GM10847 (cell line): ENCODE measurements around the gene ATG101.
A peak's percentile ranks its signal among the peaks of the same experiment; 100 is the strongest.

ENCODE experiments used
- POLR2A ChIP-seq: IDR thresholded peaks from 2 replicates; pipeline ENCODE4 v1.6.1; 2011; ENCODE audit not compliant: insufficient read length; ENCODE audit errors: extremely low read depth

Gene ATG101

DNA sequence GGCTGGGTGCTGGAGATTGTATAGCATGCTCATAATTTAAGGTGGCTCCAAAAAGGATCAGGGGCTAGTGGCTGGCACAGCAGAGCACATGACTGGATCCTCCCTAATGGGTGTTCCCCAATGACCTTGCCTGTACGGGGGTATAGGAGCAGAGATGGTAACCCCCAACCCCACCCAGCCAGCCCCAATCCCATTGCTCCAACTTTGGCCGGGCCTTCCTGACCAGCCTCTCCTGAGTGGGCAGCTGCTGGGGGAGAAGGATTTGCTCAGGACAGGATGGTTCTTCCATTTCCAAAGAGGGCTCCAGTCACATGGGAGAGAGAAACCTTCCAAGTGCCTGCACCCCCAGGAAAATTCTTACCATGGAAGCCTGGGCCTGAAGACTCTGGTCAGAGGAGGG, 33.9 kb upstream of the ATG101 start:
- TF ChIP-seq POLR2A, result no peak

DNA sequence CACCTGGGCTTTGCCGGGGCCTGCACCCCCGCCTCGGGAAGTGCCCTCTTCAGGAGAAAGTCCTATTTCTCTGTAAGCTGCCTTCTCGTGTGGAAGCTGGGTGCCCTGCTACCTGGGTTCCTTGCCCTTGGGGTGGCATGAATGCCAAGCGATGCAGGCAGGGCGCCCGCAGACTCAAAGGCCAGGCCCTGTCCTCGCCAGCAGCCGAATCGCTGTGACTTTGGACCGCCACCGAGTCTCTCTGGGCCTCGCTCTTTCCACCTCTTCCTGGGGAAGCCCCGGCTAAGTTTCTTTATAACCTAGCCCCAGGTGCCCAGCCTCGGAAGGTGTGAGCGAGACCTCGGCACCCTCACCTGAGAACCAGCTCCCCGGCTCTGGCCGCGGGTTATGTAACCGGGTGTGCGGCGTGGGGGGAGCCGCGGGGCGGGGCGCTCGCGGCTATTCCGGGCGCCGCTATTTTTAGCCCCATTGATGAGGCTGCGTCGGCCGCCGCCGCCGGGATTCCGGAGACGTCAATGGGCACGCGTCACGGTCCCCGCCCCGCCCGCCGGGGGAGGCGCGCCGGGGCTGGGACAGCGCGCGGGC, 33.1 kb upstream of the ATG101 start:
- TF ChIP-seq POLR2A, result peak; percentile 31

DNA sequence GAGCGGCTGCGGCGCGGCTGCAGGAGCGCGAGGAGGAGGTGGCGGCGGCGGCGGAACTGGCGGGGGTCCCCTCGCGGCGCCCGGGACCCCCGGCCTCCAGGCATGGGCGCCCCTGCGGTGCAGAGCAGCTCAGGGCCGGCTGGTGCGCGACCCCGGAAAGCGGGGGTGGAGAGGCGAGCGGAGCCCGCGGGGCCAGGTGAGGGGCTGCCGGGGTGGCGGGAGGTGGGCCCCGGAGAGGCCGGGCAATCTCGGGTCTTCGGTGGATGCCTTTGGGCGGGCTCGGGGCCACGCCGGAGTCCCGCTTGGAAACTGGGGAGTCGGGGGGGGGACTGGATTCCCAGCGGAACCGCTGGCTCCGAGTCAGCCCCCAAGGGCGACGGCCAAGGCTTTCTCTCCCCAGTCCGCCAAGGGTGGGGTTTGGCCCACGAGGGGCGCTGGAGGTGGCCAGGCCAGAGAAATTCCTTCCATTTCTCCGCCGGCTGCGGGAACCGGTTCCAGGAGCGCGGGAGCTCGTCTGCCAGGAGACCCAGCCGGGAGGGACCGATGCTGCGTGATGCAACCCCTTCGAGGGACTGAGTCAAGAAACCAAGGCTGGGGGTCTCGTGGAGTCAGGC, 32.4 kb upstream of the ATG101 start:
- no peak for TF ChIP-seq POLR2A

DNA sequence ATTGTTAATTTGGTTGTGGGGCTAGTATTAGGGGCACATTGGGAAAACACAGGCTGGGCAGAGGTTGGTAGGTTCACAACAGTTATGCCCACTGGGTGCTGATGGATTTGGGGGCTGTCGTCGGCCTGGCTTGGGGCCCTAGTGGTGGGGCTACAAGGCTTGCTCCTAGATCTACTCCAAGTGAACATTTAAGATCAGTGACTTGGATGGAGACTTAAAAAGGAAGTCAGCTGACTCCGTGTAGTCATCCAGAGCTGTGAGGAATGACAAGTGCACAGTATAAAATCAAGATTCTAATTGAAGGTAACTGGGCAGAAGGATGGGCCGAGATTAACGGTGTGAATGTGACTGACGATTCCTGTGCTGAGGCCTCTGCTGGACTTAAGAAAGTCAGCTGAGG, 31.3 kb upstream of the ATG101 start:
- TF ChIP-seq POLR2A, result no peak

DNA sequence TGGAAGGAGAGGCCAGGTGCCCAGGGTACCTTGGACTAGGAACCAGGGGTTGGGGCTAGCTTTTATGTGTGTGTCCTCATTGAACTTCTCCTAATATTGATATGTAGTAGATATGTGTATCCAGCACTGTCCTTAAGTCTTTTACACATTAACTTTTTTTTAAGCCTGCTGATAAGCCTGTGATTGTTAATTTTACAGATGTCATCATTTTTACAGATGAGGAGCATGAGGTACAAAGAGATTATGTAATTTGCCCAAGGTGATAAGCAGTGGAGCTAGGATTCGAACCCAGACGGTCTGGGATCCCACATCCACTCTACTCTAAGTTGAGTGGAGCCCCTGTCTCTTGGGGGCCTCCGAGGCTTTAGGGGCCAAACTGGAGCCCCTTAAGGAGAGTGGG, 28.7 kb upstream of the ATG101 start:
- TF ChIP-seq POLR2A, result no peak

DNA sequence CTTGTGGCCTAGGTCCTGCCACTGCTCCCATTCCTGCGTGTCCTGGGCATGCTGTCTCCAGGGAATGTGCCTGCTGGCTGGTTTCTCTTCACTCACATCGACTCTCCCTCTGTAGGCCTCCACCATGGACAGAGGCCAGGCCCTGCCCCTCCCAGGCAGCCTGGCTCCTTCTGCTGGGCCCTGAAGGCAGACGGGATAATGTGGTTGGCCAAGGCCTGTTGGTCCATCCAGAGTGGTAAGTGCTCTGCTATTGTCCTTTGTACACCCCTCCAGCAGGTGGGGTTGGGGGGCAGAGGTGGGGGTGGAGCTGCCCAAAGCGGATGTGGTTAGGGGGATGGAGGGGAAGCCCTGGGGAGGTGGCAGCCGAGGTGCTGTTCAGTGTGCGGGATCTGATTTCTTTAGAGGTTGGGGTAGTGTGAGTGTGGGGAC, 28.1 kb upstream of the ATG101 start:
- TF ChIP-seq POLR2A, result no peak

DNA sequence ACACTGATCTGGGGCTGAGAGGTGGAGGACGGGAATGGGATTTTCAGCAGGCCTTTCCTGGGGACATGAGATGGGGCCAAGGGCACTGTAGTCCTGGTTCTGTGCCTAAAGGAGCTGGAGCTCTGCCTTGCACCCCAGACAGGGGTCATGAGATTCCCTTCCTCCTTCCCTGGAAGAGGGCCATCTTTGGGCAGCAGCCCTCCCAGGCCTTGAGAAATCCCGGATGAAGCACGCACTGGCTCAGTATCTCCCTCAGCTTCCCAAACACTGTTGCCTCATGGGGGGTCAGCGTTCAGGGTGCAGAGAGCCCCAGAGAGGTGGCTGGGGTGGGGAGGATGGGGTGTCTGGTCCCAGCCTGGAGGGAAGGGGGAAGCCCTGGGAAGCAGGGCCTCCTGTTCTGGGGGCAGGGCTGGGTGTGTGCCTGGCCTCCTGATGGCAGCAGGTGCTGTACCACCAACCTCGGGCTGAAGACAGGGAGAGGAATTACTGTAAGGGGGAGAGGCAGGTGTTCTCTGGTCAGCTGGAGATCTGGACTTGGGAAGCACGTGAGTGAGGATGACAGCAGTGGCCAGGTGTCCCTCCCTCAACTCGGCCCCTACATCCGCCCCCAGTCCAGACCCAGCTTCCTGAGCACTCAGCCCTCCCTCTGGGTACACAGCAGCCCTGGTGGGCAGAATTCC, 26.9 kb upstream of the ATG101 start:
- TF ChIP-seq POLR2A, result no peak

DNA sequence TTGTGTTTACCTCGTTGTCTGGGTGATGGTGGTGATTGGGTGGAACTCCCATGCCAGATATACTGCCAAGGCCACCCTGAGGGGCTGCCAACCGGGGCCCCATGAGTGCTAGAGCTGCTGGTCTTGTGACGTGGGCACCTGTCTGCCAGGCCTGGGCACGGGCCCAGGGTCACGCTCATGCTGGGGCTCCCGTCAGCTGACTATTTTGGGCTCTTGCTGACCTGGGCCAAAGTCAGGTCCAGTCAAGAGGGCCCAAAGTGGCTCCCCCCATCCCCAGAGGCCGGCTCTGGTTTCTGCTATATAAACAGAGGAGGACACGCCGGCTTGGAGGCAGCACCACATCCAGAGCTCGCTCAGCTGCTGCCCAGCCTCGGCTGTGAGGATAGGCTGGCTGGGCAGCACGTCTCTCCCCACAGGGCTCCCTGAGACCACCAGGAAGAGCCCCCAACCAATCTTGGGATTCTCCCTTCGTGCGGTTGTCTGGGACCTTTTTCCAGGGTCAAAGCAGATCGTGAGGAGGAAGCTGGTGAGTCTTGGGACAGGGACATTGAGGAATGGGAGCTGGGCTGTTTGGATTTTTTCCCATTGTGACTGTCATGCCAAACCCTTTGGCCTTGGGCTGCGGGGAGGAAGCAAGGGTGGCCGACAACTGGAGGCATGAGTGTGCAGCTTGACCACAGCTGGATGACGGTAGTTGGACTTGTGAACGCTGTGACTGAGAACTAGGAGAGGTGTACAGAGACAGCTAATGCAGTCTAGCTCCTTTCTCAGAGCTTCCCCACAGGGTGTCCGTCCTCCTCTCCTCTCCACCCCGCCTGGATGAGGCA, 26.2 kb upstream of the ATG101 start:
- TF ChIP-seq POLR2A, result no peak

DNA sequence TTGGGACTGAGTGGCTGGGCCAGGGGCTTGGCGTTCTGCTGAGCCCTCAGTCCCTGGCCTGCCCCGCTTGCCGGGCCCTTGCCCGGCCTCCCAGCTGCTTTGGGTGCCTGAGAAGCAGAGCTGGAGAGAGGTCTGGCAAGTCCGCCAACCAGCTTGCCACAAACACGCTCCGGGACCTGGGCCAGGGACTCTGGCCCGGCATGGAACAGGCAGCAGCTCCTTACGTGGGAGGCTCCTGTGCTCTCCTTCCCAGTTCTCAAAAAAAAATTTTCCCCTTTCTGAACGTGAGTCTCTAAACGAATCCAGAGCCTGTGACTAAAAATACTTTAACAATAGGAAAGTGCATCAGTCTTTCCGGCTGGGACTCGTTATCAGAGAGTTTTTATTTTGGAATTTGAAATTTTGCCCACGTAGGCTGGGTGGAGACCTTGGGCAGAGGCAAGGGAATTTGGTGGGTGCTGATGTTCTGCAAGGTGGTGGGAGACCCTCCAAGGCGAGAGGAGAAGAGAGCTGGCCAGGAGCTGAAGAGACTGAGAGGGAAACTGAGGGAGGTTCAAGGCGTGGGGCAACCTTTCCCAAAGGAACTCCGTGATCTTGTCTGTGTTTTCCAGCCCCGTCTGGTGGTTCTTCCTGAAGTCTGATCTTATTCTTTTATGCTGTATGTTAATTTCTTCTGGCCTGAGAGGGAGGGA, 25.3 kb upstream of the ATG101 start:
- TF ChIP-seq POLR2A, result no peak

DNA sequence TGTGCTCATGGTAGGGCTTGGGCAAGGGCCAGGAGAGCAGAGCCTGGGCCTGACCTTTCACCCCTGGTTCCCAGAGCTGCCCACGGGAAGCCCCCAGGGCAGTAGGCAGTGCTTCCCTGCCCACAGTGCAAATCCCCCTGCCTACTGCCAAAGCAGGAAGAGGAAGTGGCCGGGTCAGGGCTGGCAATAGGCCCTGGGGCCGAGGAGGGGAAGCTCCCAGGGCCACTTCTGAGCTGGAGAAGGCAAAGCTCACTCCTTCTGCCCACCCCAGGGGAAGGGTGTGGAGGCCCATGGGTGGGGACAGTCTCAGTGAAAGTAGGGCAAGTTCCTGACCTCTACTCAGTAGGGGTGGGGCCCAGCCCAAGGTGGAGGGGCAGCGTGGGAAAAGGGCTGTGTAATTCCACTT, 24.0 kb upstream of the ATG101 start:
- no peak for TF ChIP-seq POLR2A

DNA sequence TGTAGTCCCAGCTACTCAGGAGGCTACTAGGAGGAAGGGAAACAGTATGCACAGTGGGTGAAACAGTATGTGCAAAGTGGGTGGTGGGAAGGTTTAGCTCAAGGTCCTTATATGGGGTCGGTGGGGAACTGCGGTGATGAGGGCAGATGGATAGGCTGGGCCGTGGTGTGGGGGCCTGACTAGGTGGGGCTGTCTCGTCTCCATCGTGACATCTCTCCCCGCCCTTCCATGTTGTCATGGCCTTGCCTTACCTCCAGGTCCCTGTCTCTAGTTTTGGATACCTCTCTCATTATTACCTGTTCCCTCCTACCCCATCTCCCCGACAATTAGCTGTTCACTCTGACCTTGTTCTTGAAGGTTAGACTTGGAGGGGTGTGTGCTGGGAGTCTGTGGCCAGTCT, 22.9 kb upstream of the ATG101 start:
- no peak for TF ChIP-seq POLR2A

DNA sequence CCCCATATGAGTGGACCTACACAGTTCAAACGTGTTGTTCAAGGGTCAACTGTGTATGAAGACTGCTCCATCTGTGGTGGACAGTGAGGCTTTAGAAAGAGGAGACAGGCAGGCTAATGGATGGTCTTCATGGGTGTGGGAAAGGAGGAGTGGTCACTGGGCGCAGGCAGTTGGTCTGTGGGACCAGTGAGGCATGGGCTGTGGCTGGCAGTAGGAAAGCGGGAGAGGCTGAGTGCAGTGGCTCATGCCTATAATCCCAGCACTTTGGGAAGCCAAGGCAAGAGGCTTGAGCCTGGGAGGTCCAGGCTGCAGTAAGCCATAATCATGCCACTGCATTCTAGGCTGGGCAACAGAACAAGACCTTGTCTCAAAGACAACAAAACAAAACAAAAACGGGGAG, 20.5 kb upstream of the ATG101 start:
- no peak for TF ChIP-seq POLR2A

DNA sequence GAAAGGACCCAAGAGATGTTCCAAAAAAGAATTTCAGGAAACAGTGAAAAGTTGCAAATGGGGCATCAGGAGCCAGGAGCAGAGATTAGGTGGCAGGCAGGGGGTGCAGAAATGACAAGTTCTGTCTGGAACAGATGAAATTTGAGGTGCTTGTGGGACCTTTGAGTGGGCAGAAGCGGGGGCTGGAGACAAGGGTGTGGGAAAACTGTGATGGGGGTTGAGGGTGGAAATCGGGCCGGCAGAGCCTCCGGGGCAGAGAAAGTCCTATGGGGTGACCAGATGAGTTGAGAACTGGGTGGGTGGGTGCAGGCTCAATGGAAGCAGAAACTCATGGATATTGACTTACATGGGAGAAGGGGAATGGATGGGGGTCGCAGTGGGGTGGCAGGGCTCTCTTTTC, 20.1 kb upstream of the ATG101 start:
- no peak for TF ChIP-seq POLR2A

DNA sequence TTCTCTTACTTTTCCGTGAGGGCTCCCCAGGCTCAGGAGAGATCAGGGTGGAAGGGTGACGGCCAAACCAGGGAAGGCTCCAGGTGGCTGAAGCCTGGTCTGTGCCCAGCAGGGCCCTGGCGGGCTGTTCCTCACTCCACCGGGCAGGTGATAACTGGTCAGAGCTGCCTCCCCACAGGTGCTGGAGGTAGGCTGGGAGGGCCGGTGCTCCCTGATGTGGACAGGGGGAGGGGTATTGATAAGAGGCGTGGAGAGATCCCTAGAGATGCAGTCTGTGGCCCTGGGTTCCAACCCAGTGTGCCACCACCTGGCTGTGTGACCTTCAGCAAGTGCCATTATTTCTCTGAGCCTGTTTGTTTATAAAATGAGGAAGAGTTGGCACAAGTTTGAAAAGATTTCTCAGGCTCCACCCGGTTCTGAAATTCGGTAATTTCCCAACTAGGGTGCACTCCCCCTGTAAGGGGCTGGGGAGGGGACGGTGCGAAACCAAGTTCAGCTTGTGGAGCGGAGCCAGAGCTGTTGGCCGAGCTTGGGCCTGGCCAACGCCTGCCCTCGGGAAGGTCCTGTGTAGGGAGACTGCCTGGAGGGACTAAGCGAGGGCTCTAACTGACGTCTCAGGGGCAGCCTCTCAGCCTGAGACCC, 19.5 kb upstream of the ATG101 start:
- TF ChIP-seq POLR2A, result no peak
